Caco-2 (cell line): ENCODE data around the gene GLTP. TPM values are rescaled to one million over a fixed set of nuclear protein-coding genes. Genes with fewer than 3 reads are reported as not detected.
"Not testable (repeated sequence)": the region's sequence is repeated elsewhere in the genome, so short reads cannot be mapped to it uniquely, and the experiment has no call there.

ENCODE experiments used
- BruUV-seq: library from RNA; stranded (reverse); fragments of 400-500 nt; replicated peaks from 2 replicates; lab custom pipeline; 2021; lab: Mats Ljungman, UMichigan
- CTCF ChIA-PET: fragments of 300-600 bp; sonication (Branson Sonifier 250); formaldehyde crosslinking; loops from one replicate; lab custom pipeline; 2022; ENCODE audit warnings: antibody characterized with exemption; lab: Charles Lee
- POLR2A ChIA-PET: fragments of 300-600 bp; sonication (Branson Sonifier 250); formaldehyde crosslinking; loops from one replicate; lab custom pipeline; 2022; ENCODE audit warnings: antibody characterized with exemption; lab: Charles Lee
- DNase-seq, 2 experiments: peaks; one replicate each; pipeline versions ENCODE4 v3.0.0 to v3.0.0-alpha.2; 2020 to 2022
- H3K27me3 ChIP-seq: replicated peaks from 2 replicates; pipeline ENCODE4 v1.6.0; 2011; ENCODE audit warnings: low read length; ENCODE audit not compliant: control insufficient read depth, insufficient read depth
- H3K36me3 ChIP-seq: 2 replicates; pipeline ENCODE4 v1.5.1; 2011; ENCODE audit warnings: low read length; ENCODE audit not compliant: control insufficient read depth, insufficient read depth
- H3K4me1 ChIP-seq: fragments of 250-450 bp; sonication (Bioruptor Pico); 2 replicates; pipeline ENCODE4 v1.5.1; 2020; ENCODE audit warnings: mild to moderate bottlenecking
- H3K4me3 ChIP-seq: 2 replicates; pipeline ENCODE4 v1.5.1; 2011; ENCODE audit warnings: low read depth, mild to moderate bottlenecking, control low read depth, low read length
- H3K9me3 ChIP-seq: fragments of 250-450 bp; sonication (Bioruptor Pico); 2 replicates; pipeline ENCODE4 v1.5.1; 2020; ENCODE audit warnings: mild to moderate bottlenecking, moderate library complexity
- H3K27ac Mint-ChIP-seq: one replicate; pipeline ENCODE4 v1.8.0; 2022; ENCODE audit warnings: mixed read lengths; ENCODE audit not compliant: unreplicated experiment
- H3K27me3 Mint-ChIP-seq: one replicate; pipeline ENCODE4 v1.8.0; 2022; ENCODE audit warnings: mixed read lengths; ENCODE audit not compliant: insufficient read depth, unreplicated experiment
- H3K36me3 Mint-ChIP-seq: one replicate; pipeline ENCODE4 v1.8.0; 2022; ENCODE audit warnings: mild to moderate bottlenecking, mixed read lengths; ENCODE audit not compliant: insufficient read depth, unreplicated experiment
- H3K4me1 Mint-ChIP-seq: one replicate; pipeline ENCODE4 v1.8.0; 2022; ENCODE audit warnings: low read depth, mixed read lengths; ENCODE audit not compliant: unreplicated experiment
- H3K4me3 Mint-ChIP-seq: one replicate; pipeline ENCODE4 v1.8.0; 2022; ENCODE audit warnings: mild to moderate bottlenecking, moderate library complexity, mixed read lengths; ENCODE audit not compliant: unreplicated experiment
- H3K9me3 Mint-ChIP-seq: one replicate; pipeline ENCODE4 v1.8.0; 2022; ENCODE audit warnings: mixed read lengths; ENCODE audit not compliant: unreplicated experiment
- intact Hi-C: fragments of 100-400 bp; cut with micrococcal nuclease; formaldehyde crosslinking; loops from one replicate; pipeline ENCODE4 v1.10.0; 2022; ENCODE audit not compliant: unreplicated experiment
- total RNA-seq: library from RNA; stranded (reverse); gene quantifications from 2 replicates; pipeline ENCODE4 v1.2.3, GENCODE V29; 2022
- TF ChIP-seq, protein P1 (sequence below), 2 experiments: fragments of 200-600 bp in 1 of 2; IDR thresholded peaks; 1 replicate in 1 of 2; 2 replicates in 1 of 2; pipeline versions ENCODE4 v1.5.1 to v1.8.0; 2011 to 2022; ENCODE audit warnings: antibody characterized with exemption in 1 of 2, control low read depth in 1 of 2, inconsistent platforms in 1 of 2, low read depth in 1 of 2, low read length in 1 of 2, mild to moderate bottlenecking in 1 of 2, moderate library complexity in 1 of 2; ENCODE audit not compliant: insufficient read depth in 1 of 2, severe bottlenecking in 1 of 2, unreplicated experiment in 1 of 2

The GLTP gene
- total RNA-seq, 1 experiment from 2014 or later: 14.9 TPM

DNA sequence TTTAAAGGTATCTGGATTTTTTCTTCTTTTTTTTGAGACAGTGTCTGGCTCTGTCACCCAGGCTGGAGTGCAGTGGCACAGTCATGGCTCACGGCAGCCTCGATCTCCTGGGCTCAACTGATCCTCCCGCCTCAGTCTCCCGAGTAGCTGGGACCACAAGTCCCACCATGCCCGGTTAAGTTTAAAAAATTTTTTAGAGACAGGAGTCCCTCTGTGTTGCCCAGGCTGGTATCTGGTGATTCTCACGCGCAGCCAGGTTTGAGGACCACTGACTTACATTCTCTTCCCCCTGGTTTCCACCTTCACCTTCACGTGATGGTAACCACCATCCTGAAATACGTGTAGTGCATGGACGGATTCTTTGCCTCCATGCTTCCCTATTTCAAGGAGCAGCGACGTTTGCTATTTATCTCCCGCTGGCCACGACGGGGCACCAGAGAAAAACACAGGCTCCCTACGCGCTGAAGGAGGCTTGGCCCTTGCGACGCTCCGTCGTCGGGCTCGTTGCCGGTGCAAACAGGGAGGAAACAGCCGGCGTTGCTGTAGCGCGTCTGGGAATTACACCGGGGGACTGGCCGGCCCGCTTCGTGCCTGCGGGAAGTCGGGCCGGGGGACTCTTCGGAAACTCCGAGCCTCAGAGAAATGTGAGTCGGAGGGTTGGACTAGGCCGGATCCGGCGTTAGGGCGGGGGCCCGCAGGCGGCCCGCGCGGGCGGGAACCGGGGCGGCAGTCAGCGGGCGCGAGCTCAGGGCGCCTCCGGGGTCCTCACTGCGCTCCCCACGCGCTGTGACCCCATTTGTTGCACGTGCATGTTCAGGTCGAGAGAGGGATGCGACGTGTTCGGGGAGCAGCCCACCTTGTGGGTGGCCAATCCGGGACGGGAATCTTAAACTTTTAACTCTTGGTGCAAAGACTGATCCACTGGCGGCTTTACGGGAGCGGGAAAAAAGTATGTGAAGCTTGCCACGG, 19.7 kb upstream of the GLTP start, which contains the start of gene TCHP:
Gene TCHP, plus strand, starts transcription at position 492 of the 969 bp plus-strand sequence. CDS start 2,753 bp downstream, outside the sequence.
- H3K36me3 Mint-ChIP-seq: peaks cover 22% of the 10 kb centered on the region
- TF ChIP-seq, protein P1, sequence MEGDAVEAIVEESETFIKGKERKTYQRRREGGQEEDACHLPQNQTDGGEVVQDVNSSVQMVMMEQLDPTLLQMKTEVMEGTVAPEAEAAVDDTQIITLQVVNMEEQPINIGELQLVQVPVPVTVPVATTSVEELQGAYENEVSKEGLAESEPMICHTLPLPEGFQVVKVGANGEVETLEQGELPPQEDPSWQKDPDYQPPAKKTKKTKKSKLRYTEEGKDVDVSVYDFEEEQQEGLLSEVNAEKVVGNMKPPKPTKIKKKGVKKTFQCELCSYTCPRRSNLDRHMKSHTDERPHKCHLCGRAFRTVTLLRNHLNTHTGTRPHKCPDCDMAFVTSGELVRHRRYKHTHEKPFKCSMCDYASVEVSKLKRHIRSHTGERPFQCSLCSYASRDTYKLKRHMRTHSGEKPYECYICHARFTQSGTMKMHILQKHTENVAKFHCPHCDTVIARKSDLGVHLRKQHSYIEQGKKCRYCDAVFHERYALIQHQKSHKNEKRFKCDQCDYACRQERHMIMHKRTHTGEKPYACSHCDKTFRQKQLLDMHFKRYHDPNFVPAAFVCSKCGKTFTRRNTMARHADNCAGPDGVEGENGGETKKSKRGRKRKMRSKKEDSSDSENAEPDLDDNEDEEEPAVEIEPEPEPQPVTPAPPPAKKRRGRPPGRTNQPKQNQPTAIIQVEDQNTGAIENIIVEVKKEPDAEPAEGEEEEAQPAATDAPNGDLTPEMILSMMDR (IDR thresholded peaks at IDR 0.05; ENCODE audit: insufficient read depth in 1 of 2, low read depth in 1 of 2, low read length in 1 of 2, severe bottlenecking in 1 of 2, unreplicated experiment in 1 of 2): peak in 1 of 2 experiments; percentile 33
- peak within 1 kb of the TSS; percentile 99 for H3K4me3 Mint-ChIP-seq
- TSS peak; percentile 56 for BruUV-seq
- Histone ChIP-seq H3K36me3 (no peaks in the 10 kb centered on the region; the same call in 1 of the 2 replicates), H3K4me3 (peak within 1 kb of the TSS; percentile 65), H3K27me3 (no peaks in the 10 kb centered on the region), H3K9me3 (no peaks in the 10 kb centered on the region), H3K4me1 (peaks cover 4% of the 10 kb centered on the region; the same call in 1 of the 2 replicates)
- no peaks in the 10 kb centered on the region for H3K9me3 Mint-ChIP-seq
- CTCF ChIA-PET: interaction anchor here (0.6 to 1.3 kb wide), 4 partner anchors 20 to 224 kb away, joined by 3 to 5 read pairs (median 3); partner anchors contain the start of gene IFT81
- peak; percentile 82 to 84 for DNase-seq
- intact Hi-C loops: no loop called here
- peak within 1 kb of the TSS; percentile 99 for H3K27ac Mint-ChIP-seq
- peaks cover 18% of the 10 kb centered on the region for H3K4me1 Mint-ChIP-seq
- H3K27me3 Mint-ChIP-seq: no peaks in the 10 kb centered on the region
- POLR2A ChIA-PET: interaction anchor here (0.6 to 0.7 kb wide), 3 partner anchors 14 to 180 kb away, joined by 3 to 5 read pairs (median 3); no protein-coding TSS in a partner anchor

GRCh38 chr12:109899345-109899744, 19.0 kb upstream of the GLTP start:
- peak overlapping the region; percentile 65; the same call in 1 of the 2 replicates for H3K4me3 ChIP-seq
- H3K36me3 ChIP-seq, intact Hi-C loops, H3K27me3 ChIP-seq, CTCF ChIA-PET, POLR2A ChIA-PET, DNase-seq, BruUV-seq, H3K4me1 ChIP-seq, H3K27ac Mint-ChIP-seq, H3K9me3 Mint-ChIP-seq, H3K27me3 Mint-ChIP-seq, H3K9me3 ChIP-seq, H3K4me3 Mint-ChIP-seq: not testable (repeated sequence)
- Mint-ChIP-seq H3K36me3 (peaks cover 15% of the 10 kb centered on the region), H3K4me1 (peaks cover 18% of the 10 kb centered on the region)

DNA sequence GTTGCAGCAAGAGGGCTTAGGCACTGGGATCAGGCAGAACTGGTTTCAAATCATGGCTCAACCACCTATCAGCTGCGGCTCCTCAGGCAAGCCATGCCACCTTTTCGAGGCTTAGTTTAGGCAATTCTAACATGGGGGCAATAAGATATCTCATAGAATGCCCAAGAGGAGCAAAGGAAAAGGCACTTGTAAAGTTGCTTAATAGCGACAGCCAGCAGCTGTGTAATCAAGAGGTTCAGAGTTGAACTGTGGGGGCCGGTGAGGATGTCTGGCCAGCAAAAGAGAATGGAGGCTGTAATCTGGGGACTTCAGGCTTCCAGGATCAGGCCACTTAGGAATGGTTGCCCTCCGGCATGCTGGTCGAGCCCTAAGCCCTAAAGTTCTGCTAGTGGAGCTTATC, 16.7 kb upstream of the GLTP start:
- intact Hi-C loops: no loop called here
- no peak overlapping the region for H3K4me3 ChIP-seq
- Mint-ChIP-seq H3K4me1 (peaks cover 18% of the 10 kb centered on the region), H3K4me3 (no peak overlapping the region), H3K36me3 (peaks cover 7% of the 10 kb centered on the region), H3K9me3 (no peaks in the 10 kb centered on the region), H3K27me3 (peaks cover 3% of the 10 kb centered on the region), H3K27ac (no peak overlapping the region)
- POLR2A ChIA-PET: no interaction called here
- CTCF ChIA-PET: no interaction called here
- H3K4me1 ChIP-seq: peaks cover 4% of the 10 kb centered on the region; the same call in 1 of the 2 replicates
- no peaks in the 10 kb centered on the region for H3K27me3 ChIP-seq
- H3K36me3 ChIP-seq: no peaks in the 10 kb centered on the region
- no TSS peak for BruUV-seq
- TF ChIP-seq, protein P1 (IDR thresholded peaks at IDR 0.05; ENCODE audit: insufficient read depth in 1 of 2, low read depth in 1 of 2, low read length in 1 of 2, severe bottlenecking in 1 of 2, unreplicated experiment in 1 of 2): no peak
- H3K9me3 ChIP-seq: no peaks in the 10 kb centered on the region
- DNase-seq: no peak
